RPMI8226 (cell line): ENCODE results near the gene CORIN.

Source experiments
- DNase-seq: peaks from one replicate; pipeline ENCODE4 v3.0.0-alpha.2; 2015

CORIN gene

DNA sequence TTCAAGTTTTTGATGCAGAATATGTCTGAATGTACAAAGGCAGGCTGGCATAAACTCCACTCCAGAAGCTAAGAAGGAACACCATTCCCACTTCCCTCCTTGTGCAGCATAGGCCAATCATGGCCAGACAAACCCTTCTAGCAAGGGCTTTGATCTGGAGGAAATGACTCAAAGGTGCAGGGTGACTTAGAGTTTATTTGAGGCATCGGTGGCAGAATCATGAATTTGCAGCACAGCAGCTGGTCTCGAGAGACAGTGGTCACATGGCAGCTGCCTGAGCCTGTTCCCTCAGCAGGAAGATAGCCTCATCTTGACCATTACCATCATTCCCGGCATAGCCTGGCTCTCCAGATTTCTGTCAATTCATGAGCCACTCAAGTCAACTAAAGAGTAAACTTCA, 198.3 kb downstream of the CORIN start:
- DNase-seq, result no peak

DNA sequence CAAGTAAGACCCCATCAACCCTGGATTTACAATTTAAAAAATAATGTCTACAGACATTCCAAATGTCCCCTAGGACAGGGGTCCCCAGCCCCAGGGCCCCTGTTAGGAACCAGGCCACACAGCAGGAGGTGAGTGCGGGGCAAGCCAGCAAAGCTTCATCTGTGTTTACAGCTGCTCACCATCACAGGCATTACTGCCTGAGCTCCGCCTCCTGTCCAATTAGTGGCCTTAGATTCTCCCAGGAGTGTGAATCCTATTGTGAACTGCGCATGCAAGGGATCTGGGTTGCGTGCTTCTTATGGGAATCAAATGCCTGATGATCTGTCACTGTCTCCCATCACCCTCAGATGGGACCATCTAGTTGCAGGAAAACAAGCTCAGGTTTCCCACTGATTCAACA, 206.7 kb downstream of the CORIN start:
- no peak for DNase-seq

GRCh38 chr4:47624031-47624441, 213.8 kb downstream of the CORIN start:
- DNase-seq, result no peak

DNA sequence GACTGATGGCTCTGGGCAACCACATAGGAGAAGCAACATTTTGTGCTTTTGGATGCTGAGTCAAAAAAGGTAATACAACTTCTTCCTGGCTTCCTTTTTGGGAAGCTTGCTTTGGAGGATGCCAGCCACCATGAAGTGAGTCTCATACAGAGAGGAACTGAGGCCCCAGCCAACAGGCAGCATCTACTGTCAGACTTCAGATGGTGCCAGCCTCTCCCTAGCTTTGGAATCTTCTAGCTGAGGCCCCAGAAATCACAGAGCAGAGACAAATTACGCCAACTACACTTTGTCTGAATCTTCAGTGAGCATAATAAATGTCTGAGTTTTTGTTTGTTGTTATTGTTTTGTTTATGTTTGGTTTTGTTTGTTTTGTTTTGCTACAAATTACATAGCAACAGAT, 216.7 kb downstream of the CORIN start:
- DNase-seq, result no peak

DNA sequence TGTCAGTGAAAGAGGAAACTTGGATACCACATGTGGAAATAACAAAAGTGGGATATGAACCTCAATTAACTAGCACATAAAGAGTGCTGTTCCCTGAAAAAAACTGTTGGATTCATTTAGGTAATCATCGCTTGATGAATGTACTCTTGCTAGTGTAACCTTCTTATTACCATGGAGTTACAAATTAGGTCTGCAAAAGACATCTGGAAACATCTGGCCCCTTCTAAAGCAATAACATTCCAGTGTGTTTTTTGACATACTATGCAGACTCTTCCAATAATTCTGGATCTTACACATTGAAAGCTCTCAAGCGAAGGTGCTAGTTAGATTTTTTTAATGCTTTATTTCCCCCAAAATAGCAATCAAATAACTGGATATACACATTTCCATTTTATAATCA, 218.2 kb downstream of the CORIN start:
- DNase-seq, result no peak

DNA sequence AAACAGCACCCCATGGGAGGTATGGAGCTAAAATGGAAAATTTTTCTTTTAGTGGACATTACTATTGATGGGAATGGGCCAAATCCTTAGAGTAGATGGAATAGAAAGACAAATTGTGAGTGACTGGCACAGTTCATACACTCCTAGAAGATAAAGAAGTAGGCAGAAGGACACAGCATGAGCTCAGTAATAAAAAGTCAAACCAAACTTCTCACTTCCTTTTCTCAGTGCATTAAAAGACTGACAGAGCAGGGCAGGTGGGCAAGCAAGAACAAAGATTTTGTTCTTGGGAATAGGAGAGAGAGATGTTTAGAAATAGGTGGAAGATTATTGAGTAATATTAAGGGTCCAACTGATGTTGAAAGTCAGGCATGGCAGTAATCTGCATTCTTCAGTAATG, 220.3 kb downstream of the CORIN start:
- no peak for DNase-seq

DNA sequence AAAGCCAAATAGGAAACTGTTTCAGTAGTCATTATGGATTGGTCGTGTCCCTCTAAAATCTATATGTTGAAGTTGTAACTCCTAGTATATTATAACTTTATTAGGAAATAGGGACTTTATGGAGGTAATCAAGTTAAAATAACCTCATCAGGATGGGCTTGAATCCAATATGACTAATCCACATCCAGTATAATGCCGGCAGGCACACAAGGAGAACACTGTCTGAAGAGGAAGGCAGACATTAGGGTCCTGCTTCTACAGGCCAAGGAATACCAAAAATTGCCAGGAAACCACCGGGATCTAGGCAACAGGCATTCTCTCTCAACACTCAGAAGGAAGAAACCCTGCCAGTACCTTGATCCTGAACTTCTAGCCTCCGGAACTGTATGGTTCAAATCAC, 222.5 kb downstream of the CORIN start:
- no peak for DNase-seq

DNA sequence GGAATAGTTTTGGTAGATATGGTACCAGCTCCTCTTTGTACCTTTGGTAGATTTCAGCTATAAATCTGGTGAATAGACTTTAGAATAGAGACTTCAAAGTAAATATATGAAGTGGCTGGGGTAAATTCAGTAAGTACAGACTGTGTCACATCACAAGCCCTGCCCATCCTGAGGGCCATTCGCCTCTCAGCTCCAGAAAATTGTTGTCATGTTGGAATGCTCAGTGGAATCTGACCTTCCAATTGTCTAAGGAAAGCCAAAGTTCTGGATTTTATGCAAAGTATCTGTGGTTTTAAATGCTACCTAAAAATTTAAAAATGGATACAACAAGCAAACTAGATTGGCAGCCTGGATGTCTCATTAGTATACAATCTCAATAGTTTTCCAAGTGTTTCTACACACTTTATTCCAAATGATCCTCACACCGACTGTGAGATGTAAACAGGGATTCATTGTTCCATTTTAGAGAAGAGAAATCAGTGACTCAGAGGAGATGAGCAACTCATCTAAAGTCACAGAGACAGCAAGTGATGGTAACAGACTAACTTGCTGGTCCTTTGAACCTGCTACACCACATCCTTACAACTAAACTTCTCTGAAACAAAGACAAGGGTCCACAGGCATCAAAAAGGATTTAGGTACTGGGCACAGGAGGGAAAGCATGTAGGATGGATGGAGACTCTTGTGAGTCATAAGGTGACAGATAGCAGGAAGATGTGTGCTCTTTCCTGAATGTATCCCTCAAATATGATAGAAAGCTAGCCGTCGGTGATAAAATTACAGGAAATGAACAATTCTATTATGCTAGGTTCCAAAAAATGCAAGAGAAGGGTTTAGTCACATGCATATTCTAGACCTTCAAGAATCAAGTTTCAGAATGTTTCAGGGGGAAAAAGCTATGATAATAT, 225.5 kb downstream of the CORIN start:
- DNase-seq, result no peak

GRCh38 chr4:47606482-47606881, 231.4 kb downstream of the CORIN start:
- DNase-seq, result no peak

GRCh38 chr4:47598896-47599295, 239.0 kb downstream of the CORIN start:
- no peak for DNase-seq

DNA sequence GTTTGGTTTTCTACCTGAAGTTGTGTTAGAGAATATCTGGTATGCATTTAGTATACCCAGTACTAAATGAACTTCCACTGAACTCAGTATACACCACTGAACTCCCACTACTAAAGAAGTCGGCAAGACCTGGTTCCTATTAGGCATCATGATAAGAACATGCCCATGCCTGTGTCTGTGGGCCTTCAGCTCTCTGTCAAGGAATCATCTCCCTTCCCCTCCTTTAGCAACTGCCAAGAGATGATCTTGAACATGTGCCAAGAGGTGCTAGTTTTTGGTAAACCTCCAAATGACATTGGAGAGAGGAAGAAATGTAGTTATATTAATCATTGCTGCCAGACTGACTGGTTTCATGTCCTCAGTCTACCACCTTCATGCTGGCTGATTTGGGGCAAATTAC, 239.5 kb downstream of the CORIN start:
- DNase-seq, result no peak

GRCh38 chr4:47597696-47598095, 240.2 kb downstream of the CORIN start:
- no peak for DNase-seq

- DNase-seq, result no peak
These were observed 247.5 kb downstream of the CORIN start for GRCh38 chr4:47590325-47590724.

GRCh38 chr4:47579235-47579634, 258.6 kb downstream of the CORIN start:
- DNase-seq, result no peak

GRCh38 chr4:47577779-47578553, 259.9 kb downstream of the CORIN start:
- DNase-seq, result no peak

DNA sequence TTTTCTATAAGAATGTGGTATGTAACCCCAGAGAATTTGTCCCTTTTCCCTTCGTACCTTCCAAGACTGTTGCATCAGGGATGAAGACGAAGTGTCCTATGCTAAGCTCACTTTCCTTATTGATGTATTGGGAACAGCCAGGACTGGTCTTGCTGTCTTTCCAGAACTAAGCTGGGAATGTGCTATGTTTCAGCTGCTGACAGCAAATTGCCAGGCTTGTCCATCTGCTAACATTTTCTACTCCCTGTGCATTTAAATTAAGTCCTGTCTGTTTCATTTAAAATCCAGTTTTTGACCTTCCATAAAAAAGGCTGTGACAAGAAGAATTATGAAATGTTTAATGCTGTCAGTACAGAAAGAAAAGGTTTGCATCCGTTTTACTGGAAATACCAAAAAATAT, 264.9 kb downstream of the CORIN start:
- DNase-seq, result no peak

DNA sequence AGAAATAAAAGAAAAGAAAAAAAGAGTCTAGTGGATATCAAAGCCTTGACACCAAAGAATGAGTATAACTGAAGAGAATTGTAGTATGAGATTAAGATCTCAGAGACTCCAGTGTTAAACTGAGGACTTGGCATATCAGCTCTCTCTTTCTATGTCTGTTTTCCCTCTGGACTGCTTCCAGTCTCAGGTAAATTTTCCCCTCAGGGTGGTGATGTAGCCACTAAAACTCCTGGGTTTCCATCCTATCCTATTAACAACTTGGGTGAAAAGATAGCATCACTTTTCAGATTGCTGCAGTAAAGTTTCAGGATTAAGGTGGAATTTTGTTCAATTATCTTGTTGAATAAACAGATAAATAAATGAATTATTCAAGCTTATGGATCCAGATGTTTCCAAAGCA, 267.1 kb downstream of the CORIN start:
- no peak for DNase-seq

- DNase-seq, result no peak
These were observed 270.4 kb downstream of the CORIN start for GRCh38 chr4:47567511-47567910.

DNA sequence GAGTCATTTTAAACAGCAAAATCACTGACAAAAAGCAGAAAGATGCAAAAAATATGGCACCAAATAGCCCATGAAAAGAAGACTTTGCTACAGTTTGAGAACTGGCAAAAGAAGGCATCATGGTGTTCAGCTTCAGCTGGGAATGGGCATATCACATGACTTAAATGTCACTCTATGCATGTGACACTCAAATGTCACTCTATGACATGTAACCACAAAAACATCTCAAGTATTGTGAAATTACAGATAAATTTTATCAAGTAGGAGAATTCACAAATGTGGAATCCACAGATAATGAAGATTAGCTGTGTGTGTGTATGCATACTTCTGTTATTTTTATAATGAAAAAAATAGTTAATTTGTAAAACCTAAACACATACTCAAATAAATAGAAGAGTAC, 270.9 kb downstream of the CORIN start:
- no peak for DNase-seq

DNA sequence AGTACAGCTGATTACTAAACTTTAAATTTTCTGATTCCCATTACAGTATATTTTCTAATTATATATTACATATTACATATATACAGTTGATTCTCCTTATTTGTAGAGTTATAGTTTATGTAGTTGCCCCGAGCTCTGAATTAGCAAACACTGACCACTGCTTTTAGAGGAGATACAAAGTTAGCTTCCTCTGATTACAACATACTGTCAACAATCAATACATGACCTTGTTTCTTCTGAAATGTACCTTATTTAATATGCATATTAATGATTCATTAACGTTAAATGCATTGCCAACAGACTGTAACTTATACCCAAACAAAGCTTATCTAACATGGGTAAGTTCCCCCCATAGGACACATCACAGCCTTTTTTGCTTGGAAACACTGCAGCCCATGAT, 271.3 kb downstream of the CORIN start:
- DNase-seq, result no peak

GRCh38 chr4:47562297-47562696, 275.6 kb downstream of the CORIN start:
- DNase-seq, result no peak

DNA sequence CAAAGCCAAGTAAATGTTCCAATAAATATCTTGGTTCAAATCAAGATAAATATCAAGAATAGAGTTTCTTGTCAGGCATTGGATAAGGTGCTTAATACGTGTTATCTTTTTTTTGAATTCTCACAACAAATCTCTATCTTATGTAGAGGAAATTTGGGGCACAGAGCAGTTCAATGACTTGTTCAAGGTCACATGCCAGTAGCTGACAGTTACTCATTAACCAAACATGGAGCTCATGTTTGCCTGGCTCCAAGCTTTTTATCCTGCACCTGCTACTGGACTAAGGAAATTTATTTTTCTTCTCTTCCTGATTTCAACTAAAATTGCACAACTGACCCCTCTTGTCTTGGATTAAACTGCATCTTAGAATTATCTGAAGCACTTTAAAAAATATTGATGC, 276.5 kb downstream of the CORIN start:
- DNase-seq, result no peak

DNA sequence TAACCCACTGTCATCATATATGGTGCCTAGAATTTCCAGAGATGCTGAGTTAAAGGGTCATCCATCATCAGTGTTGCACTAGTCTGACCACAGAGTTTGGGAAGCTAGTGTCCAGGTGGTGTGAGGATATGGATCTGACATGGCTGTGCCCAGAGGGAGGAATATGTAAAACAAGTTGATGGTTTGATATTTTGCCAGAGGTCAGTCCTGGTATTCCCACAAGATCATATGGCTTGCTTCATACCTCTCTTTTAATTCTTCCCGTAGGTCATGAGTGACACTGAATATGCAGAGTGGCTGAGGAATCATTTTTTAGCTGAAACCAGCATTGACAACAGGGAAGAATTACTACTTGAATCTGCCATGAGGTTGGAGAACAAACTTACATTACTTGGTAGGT, 277.2 kb downstream of the CORIN start:
- no peak for DNase-seq

GRCh38 chr4:47557255-47557654, 280.6 kb downstream of the CORIN start:
- DNase-seq, result no peak
